Ishikawa (cell line): Measurements from ENCODE around the gene C14orf132.

Experiments used
- CEBPB ChIP-seq: IDR thresholded peaks from 2 replicates; pipeline ENCODE4 v1.6.1; 2012
- CREB1 ChIP-seq: IDR thresholded peaks from 2 replicates; pipeline ENCODE4 v1.6.1; 2012; ENCODE audit warnings: low read depth
- EGR1 ChIP-seq: IDR thresholded peaks from 2 replicates; pipeline ENCODE4 v1.6.1; 2012
- FOXM1 ChIP-seq: IDR thresholded peaks from 2 replicates; pipeline ENCODE4 v1.6.1; 2012; ENCODE audit warnings: low read depth, borderline replicate concordance
- MAX ChIP-seq: IDR thresholded peaks from 2 replicates; pipeline ENCODE4 v1.6.1; 2012
- NFIC ChIP-seq: IDR thresholded peaks from 2 replicates; pipeline ENCODE4 v1.6.1; 2012
- RAD21 ChIP-seq: IDR thresholded peaks from 2 replicates; pipeline ENCODE4 v1.6.1; 2012; ENCODE audit warnings: low read depth
- REST ChIP-seq: IDR thresholded peaks from 2 replicates; pipeline ENCODE4 v1.6.1; 2012; ENCODE audit warnings: low read depth, mild to moderate bottlenecking
- TAF1 ChIP-seq: IDR thresholded peaks from 2 replicates; pipeline ENCODE4 v1.6.1; 2012; ENCODE audit warnings: low read depth, mild to moderate bottlenecking
- TEAD4 ChIP-seq: IDR thresholded peaks from 2 replicates; pipeline ENCODE4 v1.6.1; 2012
- USF1 ChIP-seq: IDR thresholded peaks from 2 replicates; pipeline ENCODE4 v1.6.1; 2012
- YY1 ChIP-seq: IDR thresholded peaks from 2 replicates; pipeline ENCODE4 v1.6.1; 2012; ENCODE audit warnings: low read depth
- ZBTB7A ChIP-seq: IDR thresholded peaks from 2 replicates; pipeline ENCODE4 v1.6.1; 2012; ENCODE audit warnings: low read depth

- TF ChIP-seq TAF1 (no peak), USF1 (no peak), REST (no peak), EGR1 (no peak), TEAD4 (no peak), CREB1 (no peak), MAX (no peak), YY1 (no peak), NFIC (no peak), ZBTB7A (no peak), FOXM1 (no peak), CEBPB (no peak), RAD21 (no peak)
These were observed 623 bp upstream of the C14orf132 start for GRCh38 chr14:96038558-96038919.
